Dendritic cell treated with granulocyte-macrophage colony-stimulating factor and Interleukin-4, amounts not matched to agents 40 ng/mL and 50 ng/mL, for 4 days (primary cell): ENCODE measurements around the gene UBA6.

Experiments used
- H3K27ac Mint-ChIP-seq: one replicate; pipeline ENCODE4 v1.8.0; 2022; ENCODE audit warnings: mild to moderate bottlenecking, mixed read lengths
- H3K27me3 Mint-ChIP-seq: one replicate; pipeline ENCODE4 v1.8.0; 2022; ENCODE audit warnings: mild to moderate bottlenecking, mixed read lengths
- H3K36me3 Mint-ChIP-seq: one replicate; pipeline ENCODE4 v1.8.0; 2022; ENCODE audit warnings: low read depth, mixed read lengths
- H3K4me1 Mint-ChIP-seq: one replicate; pipeline ENCODE4 v1.8.0; 2022; ENCODE audit warnings: low read depth, mixed read lengths
- H3K4me3 Mint-ChIP-seq: one replicate; pipeline ENCODE4 v1.8.0; 2022; ENCODE audit warnings: mild to moderate bottlenecking, moderate library complexity, mixed read lengths
- H3K9me3 Mint-ChIP-seq: one replicate; pipeline ENCODE4 v1.8.0; 2022; ENCODE audit warnings: mixed read lengths
- intact Hi-C: fragments of 100-400 bp; cut with micrococcal nuclease; formaldehyde crosslinking; loops from one replicate; pipeline ENCODE4 v1.15.0; 2022

UBA6 gene

DNA sequence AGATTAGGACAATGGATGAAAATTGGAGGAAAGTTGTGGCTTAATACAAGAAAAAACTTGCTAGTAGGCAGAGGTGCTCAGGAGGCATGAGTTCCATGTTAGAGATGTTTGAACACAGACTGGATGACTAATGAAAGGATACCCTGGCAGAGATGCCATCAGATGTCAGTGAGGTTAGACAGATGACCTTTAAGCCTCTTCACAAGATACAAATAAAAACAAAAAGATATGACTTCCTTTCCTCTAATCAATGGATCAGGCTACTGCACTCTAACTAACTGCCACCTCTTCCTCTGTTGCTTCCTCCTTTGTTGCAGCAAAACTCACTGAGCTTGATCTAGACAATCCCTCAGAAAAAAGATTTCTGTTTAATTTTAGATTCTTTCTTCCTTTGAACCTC, 127.8 kb downstream of the UBA6 start:
- H3K4me1 Mint-ChIP-seq, result no peaks in the 10 kb centered on the region
- H3K36me3 Mint-ChIP-seq, result no peaks in the 10 kb centered on the region
- H3K9me3 Mint-ChIP-seq, result no peaks in the 10 kb centered on the region
- no peak overlapping the region for H3K4me3 Mint-ChIP-seq
- intact Hi-C loops, result no loop called here
- H3K27me3 Mint-ChIP-seq, result no peaks in the 10 kb centered on the region
- H3K27ac Mint-ChIP-seq, result no peak overlapping the region

DNA sequence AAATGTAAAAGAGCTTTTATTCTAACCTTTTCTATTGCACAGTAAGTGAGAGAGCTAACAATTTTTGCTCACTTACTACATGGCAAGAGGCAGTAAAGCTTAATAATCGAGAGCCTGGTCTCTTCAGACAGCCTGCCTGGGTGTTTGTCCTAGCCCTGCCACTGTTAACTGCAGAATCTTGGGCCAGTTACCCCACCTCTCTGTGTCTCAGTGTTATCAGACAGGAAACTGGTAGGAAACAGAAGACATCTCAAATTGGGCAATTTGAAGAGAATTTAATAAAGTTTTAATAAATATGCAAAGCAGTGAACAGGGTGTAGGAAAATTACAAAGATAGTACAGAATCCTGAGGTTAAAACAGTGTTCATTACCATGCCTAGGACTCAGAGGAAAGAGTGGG, 129.0 kb downstream of the UBA6 start:
- Mint-ChIP-seq H3K4me1 (no peaks in the 10 kb centered on the region), H3K27ac (no peak overlapping the region), H3K4me3 (no peak overlapping the region), H3K27me3 (no peaks in the 10 kb centered on the region), H3K9me3 (no peaks in the 10 kb centered on the region), H3K36me3 (no peaks in the 10 kb centered on the region)
- intact Hi-C loops, result no loop called here

DNA sequence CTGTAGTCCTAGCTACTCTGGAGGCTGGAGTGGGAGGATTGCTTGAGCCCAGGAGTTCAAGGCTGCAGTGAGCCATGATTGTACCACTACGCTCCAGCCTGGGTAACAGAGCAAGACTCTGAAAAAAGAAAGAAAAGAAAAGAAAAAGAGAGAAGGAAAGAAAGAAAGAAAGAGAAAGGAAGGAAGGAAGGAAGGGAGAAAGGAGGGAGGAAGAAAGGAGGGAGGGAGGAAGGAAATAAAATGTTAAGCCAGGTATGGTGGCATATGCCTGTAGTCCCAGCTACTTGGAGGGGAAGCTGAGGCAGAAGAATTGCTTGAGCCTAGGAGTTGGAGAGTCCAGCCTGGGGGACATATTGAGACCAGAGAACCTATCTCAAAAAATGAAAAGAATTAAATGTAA, 130.4 kb downstream of the UBA6 start:
- H3K27ac Mint-ChIP-seq, result no peak overlapping the region
- H3K27me3 Mint-ChIP-seq, result no peaks in the 10 kb centered on the region
- no peaks in the 10 kb centered on the region for H3K36me3 Mint-ChIP-seq
- no peaks in the 10 kb centered on the region for H3K4me1 Mint-ChIP-seq
- H3K9me3 Mint-ChIP-seq, result no peaks in the 10 kb centered on the region
- H3K4me3 Mint-ChIP-seq, result no peak overlapping the region
- intact Hi-C loops, result no loop called here

DNA sequence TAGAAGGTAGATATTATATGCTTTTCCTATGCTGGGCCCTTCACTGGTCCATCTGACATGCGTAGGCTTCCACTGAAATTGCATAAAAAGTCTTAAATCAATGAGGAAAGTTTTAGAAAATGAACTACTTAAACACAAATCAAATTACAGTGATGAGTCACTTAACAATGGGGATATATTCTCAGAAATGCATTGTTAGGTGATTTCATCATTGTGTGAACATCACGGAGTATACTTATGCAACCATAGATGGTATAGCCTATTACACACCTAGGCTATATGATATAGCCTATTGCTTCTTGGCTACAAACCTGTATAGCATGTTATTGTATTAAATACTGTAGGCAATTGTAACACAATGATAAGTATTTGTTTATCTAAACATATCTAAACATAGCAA, 132.1 kb downstream of the UBA6 start:
- Mint-ChIP-seq H3K27me3 (no peaks in the 10 kb centered on the region), H3K36me3 (no peaks in the 10 kb centered on the region), H3K4me3 (no peak overlapping the region), H3K27ac (no peak overlapping the region), H3K9me3 (no peaks in the 10 kb centered on the region), H3K4me1 (no peaks in the 10 kb centered on the region)
- intact Hi-C loops, result no loop called here

DNA sequence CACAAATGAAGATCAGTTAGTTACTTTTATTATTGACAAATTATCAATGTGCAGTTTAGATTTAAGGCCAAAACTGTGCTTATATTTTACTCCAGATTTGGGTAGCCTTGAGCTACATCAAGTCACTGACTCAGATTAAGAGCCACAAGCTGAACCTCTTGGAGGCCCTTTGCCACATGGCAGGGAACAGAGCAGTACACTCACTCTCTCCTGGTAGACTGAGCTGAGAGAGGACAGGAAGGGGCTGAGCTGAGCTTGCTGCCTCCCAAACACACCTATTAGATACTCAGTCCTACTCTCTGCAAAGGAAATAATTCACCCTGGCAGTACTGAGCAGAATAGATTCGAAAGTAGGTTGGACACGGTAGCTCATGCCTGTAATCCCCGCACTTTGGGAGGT, 134.6 kb downstream of the UBA6 start:
- no peak overlapping the region for H3K27ac Mint-ChIP-seq
- H3K36me3 Mint-ChIP-seq, result no peaks in the 10 kb centered on the region
- H3K27me3 Mint-ChIP-seq, result no peaks in the 10 kb centered on the region
- no peaks in the 10 kb centered on the region for H3K9me3 Mint-ChIP-seq
- H3K4me1 Mint-ChIP-seq, result no peaks in the 10 kb centered on the region
- no peak overlapping the region for H3K4me3 Mint-ChIP-seq
- intact Hi-C loops, result no loop called here

DNA sequence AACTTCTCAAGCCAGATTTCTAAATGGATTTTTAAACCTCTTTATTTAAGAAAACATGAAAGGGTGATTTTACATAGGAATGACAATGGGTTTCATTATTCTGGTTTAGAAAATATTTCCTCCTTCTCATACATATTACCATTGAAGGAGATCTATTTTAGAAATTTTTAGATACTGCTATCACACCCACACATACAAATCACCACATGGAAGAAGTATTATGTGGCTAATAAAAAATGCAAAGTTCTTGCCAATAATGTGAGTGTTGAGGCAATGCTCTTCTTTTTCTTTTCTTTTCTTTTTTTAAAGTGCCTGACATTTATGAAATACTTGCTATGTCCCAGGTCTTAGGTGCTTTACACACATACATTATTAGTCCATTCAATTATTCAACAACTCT, 135.7 kb downstream of the UBA6 start:
- H3K27me3 Mint-ChIP-seq, result no peaks in the 10 kb centered on the region
- no peaks in the 10 kb centered on the region for H3K4me1 Mint-ChIP-seq
- H3K9me3 Mint-ChIP-seq, result no peaks in the 10 kb centered on the region
- no peak overlapping the region for H3K27ac Mint-ChIP-seq
- no peak overlapping the region for H3K4me3 Mint-ChIP-seq
- intact Hi-C loops, result no loop called here
- H3K36me3 Mint-ChIP-seq, result no peaks in the 10 kb centered on the region
